SK-N-SH (cell line): ENCODE results near the gene HDAC2. TPM values are rescaled to one million over a fixed set of nuclear protein-coding genes. Genes with fewer than 3 reads are reported as not detected.

Experiments used
- CTCF ChIA-PET: fragments of 300-600, 350-600 bp; formaldehyde crosslinking; extraction: SDS; loops from one replicate; lab custom pipeline; 2021; lab: Yijun Ruan, JAX
- POLR2A ChIA-PET: fragments of 350-600 bp; sonication (Branson Sonifier 250); formaldehyde crosslinking; extraction: SDS; loops from one replicate; lab custom pipeline; 2020; ENCODE audit warnings: antibody characterized with exemption, inconsistent platforms; lab: Yijun Ruan, JAX
- DNase-seq: peaks from one replicate; pipeline ENCODE4 v3.0.0; 2012
- H2AFZ ChIP-seq: fragments of 200-600 bp; sonication (generic); 2 replicates; pipeline ENCODE4 v1.8.1; 2016; ENCODE audit warnings: antibody characterized with exemption, mild to moderate bottlenecking, low read depth
- H3F3A ChIP-seq: fragments of 200-600 bp; sonication (generic); replicated peaks from 2 replicates; pipeline ENCODE3; 2016; ENCODE audit warnings: antibody characterized with exemption, mild to moderate bottlenecking; ENCODE audit not compliant: insufficient read depth
- H3K27ac ChIP-seq, 2 experiments: fragments of 200-500 bp in 1 of 2; fragments of 200-600 bp in 1 of 2; sonication (Bioruptor generic) in 1 of 2; sonication (generic), shearing (Covaris generic) in 1 of 2; 2 replicates each; pipeline versions ENCODE4 v1.5.1 to v1.6.1; 2014 to 2016; ENCODE audit warnings: low read depth in 2 of 2, inconsistent platforms in 1 of 2, low read length in 1 of 2, mild to moderate bottlenecking in 1 of 2, mixed read lengths in 1 of 2
- H3K27me3 ChIP-seq: fragments of 200-600 bp; sonication (generic), shearing (Covaris generic); 2 replicates; pipeline ENCODE4 v1.6.1; 2016; ENCODE audit warnings: mixed run types; ENCODE audit not compliant: insufficient read depth
- H3K36me3 ChIP-seq, 2 experiments: fragments of 200-500 bp in 1 of 2; fragments of 200-600 bp in 1 of 2; sonication (Bioruptor generic) in 1 of 2; sonication (generic) in 1 of 2; replicated peaks in 1 of 2; 2 replicates each; pipeline versions ENCODE3 to v1.5.1; 2014 to 2016; ENCODE audit warnings: low read length in 1 of 2, mild to moderate bottlenecking in 1 of 2; ENCODE audit not compliant: insufficient read depth in 2 of 2, control insufficient read depth in 1 of 2
- H3K4me1 ChIP-seq, 2 experiments: fragments of 200-500 bp in 1 of 2; fragments of 200-600 bp in 1 of 2; sonication (Bioruptor generic) in 1 of 2; sonication (generic), shearing (Covaris generic) in 1 of 2; 2 replicates each; pipeline versions ENCODE4 v1.5.1 to v1.6.1; 2014 to 2016; ENCODE audit warnings: low read depth in 1 of 2, low read length in 1 of 2, mixed run types in 1 of 2; ENCODE audit not compliant: insufficient read depth in 2 of 2, control insufficient read depth in 1 of 2
- H3K4me2 ChIP-seq: fragments of 200-600 bp; sonication (generic), shearing (Covaris generic); 2 replicates; pipeline ENCODE4 v1.6.1; 2017; ENCODE audit warnings: mixed run types
- H3K4me3 ChIP-seq, 2 experiments: fragments of 200-500 bp in 1 of 2; fragments of 200-600 bp in 1 of 2; sonication (Bioruptor generic) in 1 of 2; sonication (generic), shearing (Covaris generic) in 1 of 2; 2 replicates each; pipeline versions ENCODE4 v1.5.1 to v1.8.1; 2014 to 2016; ENCODE audit warnings: low read depth in 2 of 2, inconsistent platforms in 1 of 2, low read length in 1 of 2, mild to moderate bottlenecking in 1 of 2, mixed read lengths in 1 of 2, moderate library complexity in 1 of 2
- H3K79me2 ChIP-seq: fragments of 200-600 bp; sonication (generic); 2 replicates; pipeline ENCODE4 v1.8.1; 2017; ENCODE audit warnings: mild to moderate bottlenecking; ENCODE audit not compliant: insufficient read depth
- H3K9ac ChIP-seq: fragments of 200-600 bp; sonication (generic); 2 replicates; pipeline ENCODE4 v1.6.1; 2017; ENCODE audit warnings: mixed run types
- H3K9me2 ChIP-seq: fragments of 200-600 bp; sonication (generic); 2 replicates; pipeline ENCODE4 v1.6.1; 2017; ENCODE audit warnings: mixed run types
- H3K9me3 ChIP-seq: fragments of 200-600 bp; sonication (generic); 2 replicates; pipeline ENCODE4 v1.6.1; 2017; ENCODE audit warnings: mixed run types, mild to moderate bottlenecking, moderate library complexity
- H4K20me1 ChIP-seq: fragments of 200-600 bp; sonication (generic); 2 replicates; pipeline ENCODE4 v1.6.1; 2017; ENCODE audit warnings: mild to moderate bottlenecking, mixed run types; ENCODE audit not compliant: insufficient read depth
- CTCF ChIP-seq: fragments of 200-600 bp; sonication (generic); IDR thresholded peaks from 2 replicates; pipeline ENCODE4 v1.6.1; 2017; ENCODE audit warnings: antibody characterized with exemption, mild to moderate bottlenecking, moderate library complexity
- EZH2phosphoT487 ChIP-seq: fragments of 200-600 bp; sonication (generic); IDR thresholded peaks from 2 replicates; pipeline ENCODE4 v1.6.1; 2017; ENCODE audit warnings: low read depth, mixed run types, mild to moderate bottlenecking, antibody characterized with exemption, moderate library complexity, borderline replicate concordance
- FOSL2 ChIP-seq: IDR thresholded peaks from 2 replicates; pipeline ENCODE4 v1.4.0; 2012; ENCODE audit warnings: low read depth, mild to moderate bottlenecking, moderate library complexity, borderline replicate concordance
- FOXM1 ChIP-seq: IDR thresholded peaks from 2 replicates; pipeline ENCODE4 v1.4.0; 2012; ENCODE audit warnings: low read depth, mild to moderate bottlenecking
- GABPA ChIP-seq: IDR thresholded peaks from 2 replicates; pipeline ENCODE4 v1.4.0; 2012; ENCODE audit warnings: low read depth, mild to moderate bottlenecking
- GATA2 ChIP-seq: sonication (generic); formaldehyde crosslinking; IDR thresholded peaks from 2 replicates; pipeline ENCODE4 v1.5.0; 2020; ENCODE audit warnings: mild to moderate bottlenecking, missing genetic modification reagents
- JUND ChIP-seq: IDR thresholded peaks from 2 replicates; pipeline ENCODE4 v1.4.0; 2012
- MAX ChIP-seq: IDR thresholded peaks from 2 replicates; pipeline ENCODE4 v1.4.0; 2012; ENCODE audit warnings: low read depth
- MXI1 ChIP-seq: IDR thresholded peaks from 2 replicates; pipeline ENCODE4 v1.6.1; 2012; ENCODE audit warnings: mild to moderate bottlenecking, low read depth, low read length, improper control_type of control experiment
- NRF1 ChIP-seq: IDR thresholded peaks from 2 replicates; pipeline ENCODE4 v1.6.1; 2012; ENCODE audit warnings: low read depth, mild to moderate bottlenecking, low read length
- RCOR1 ChIP-seq: fragments of 150-350 bp; IDR thresholded peaks from 2 replicates; pipeline ENCODE4 v1.6.1; 2017; ENCODE audit warnings: antibody characterized with exemption, low read length
- REST ChIP-seq: IDR thresholded peaks from 2 replicates; pipeline ENCODE4 v1.6.1; 2012; ENCODE audit warnings: mild to moderate bottlenecking, low read depth, low read length, moderate library complexity
- RFX5 ChIP-seq: IDR thresholded peaks from 2 replicates; pipeline ENCODE4 v1.6.1; 2012; ENCODE audit warnings: mild to moderate bottlenecking, improper control_type of control experiment, low read length
- SIN3A ChIP-seq: IDR thresholded peaks from 2 replicates; pipeline ENCODE4 v1.6.1; 2012; ENCODE audit warnings: low read depth, mild to moderate bottlenecking, low read length, moderate library complexity, borderline replicate concordance
- TAF1 ChIP-seq: IDR thresholded peaks from 2 replicates; pipeline ENCODE4 v1.6.1; 2012; ENCODE audit warnings: low read depth, mild to moderate bottlenecking, low read length, moderate library complexity, borderline replicate concordance
- TCF12 ChIP-seq: IDR thresholded peaks from 2 replicates; pipeline ENCODE4 v1.4.0; 2012
- TEAD4 ChIP-seq: IDR thresholded peaks from 2 replicates; pipeline ENCODE4 v1.4.0; 2012; ENCODE audit warnings: mild to moderate bottlenecking, borderline replicate concordance; ENCODE audit not compliant: insufficient read depth
- USF1 ChIP-seq: IDR thresholded peaks from 2 replicates; pipeline ENCODE4 v1.4.0; 2012; ENCODE audit warnings: low read depth, borderline replicate concordance
- ZBTB33 ChIP-seq: IDR thresholded peaks from 2 replicates; pipeline ENCODE4 v1.4.0; 2012; ENCODE audit warnings: low read depth, borderline replicate concordance
- WGBS: methylation state at CpG from one replicate; pipeline ENCODE4 v1.1.6; 2017; ENCODE audit warnings: low lambda C conversion rate; 5-methylcytosine and 5-hydroxymethylcytosine counted together
- polyA plus RNA-seq, 3 experiments: library from polyadenylated mRNA; depleted of rRNA; stranded (reverse); fragments of >200 nt; gene quantifications; 2 replicates each; pipeline ENCODE4 v1.2.3, GENCODE V29; 2012

The HDAC2 gene
- polyA plus RNA-seq, 1 of the 3 experiments (the other 2 are of a cell fraction), result 90.4 TPM

- no peak for TF ChIP-seq RCOR1
- TF ChIP-seq GABPA, result no peak
- no peak for TF ChIP-seq MXI1
- no peak for TF ChIP-seq ZBTB33
- TF ChIP-seq FOXM1, result no peak
- TF ChIP-seq EZH2phosphoT487, result no peak
- peak; percentile 85 for TF ChIP-seq JUND
- TF ChIP-seq SIN3A, result no peak
Observed at GRCh38 chr6:113997116-113997515, 26.2 kb upstream of the HDAC2 start (continued).

- Histone ChIP-seq H3K27me3 (no peaks in the 10 kb centered on the region), H3K4me3 (peak overlapping the region in 1 of 2 experiments; percentile 46; a peak in 1 of 4 replicates), H3K36me3 (no peaks in the 10 kb centered on the region), H3K27ac (peak overlapping the region; percentile 40 to 78; a peak in 3 of 4 replicates), H3K9ac (peak overlapping the region; percentile 36; the same call in 1 of the 2 replicates), H3K4me1 (peaks cover 9 to 24% of the 10 kb centered on the region in 2 experiments), H3K9me3 (no peaks in the 10 kb centered on the region), H4K20me1 (no peaks in the 10 kb centered on the region), H3K9me2 (no peaks in the 10 kb centered on the region), H3K79me2 (no peaks in the 10 kb centered on the region), H3K4me2 (peak overlapping the region; percentile 52), H3F3A (peaks cover 14% of the 10 kb centered on the region), H2AFZ (peak overlapping the region; percentile 1; the same call in 1 of the 2 replicates)
- ChIA-PET POLR2A (no interaction called here), CTCF (interaction anchor here (0.6 to 3.8 kb wide), 16 partner anchors 10 to 309 kb away, joined by 3 to 26 read pairs (median 4); no protein-coding TSS in a partner anchor)
- WGBS, result 0% methylated on average over 4 of the region's 4 CpGs
- DNase-seq, result peak; percentile 35
- TF ChIP-seq GATA2 (CRISPR knock-in tag), result no peak
- peak; percentile 95 for TF ChIP-seq TCF12
- TF ChIP-seq MAX, result 0 out of 2 replicates have a peak, but pooled peaks have one; percentile 17
- TF ChIP-seq REST, result no peak
- TF ChIP-seq TAF1, result no peak
- TF ChIP-seq ZBTB33, result no peak
- peak; percentile 76 for TF ChIP-seq JUND
- no peak for TF ChIP-seq RFX5
- no peak for TF ChIP-seq RCOR1
- peak; percentile 48; the same call in 1 of the 2 replicates for TF ChIP-seq TEAD4
- no peak for TF ChIP-seq CTCF
- TF ChIP-seq FOSL2, result peak; percentile 66; the same call in 1 of the 2 replicates
- no peak for TF ChIP-seq USF1
- TF ChIP-seq NRF1, result no peak
- peak; percentile 66; the same call in 1 of the 2 replicates for TF ChIP-seq SIN3A
Observed at GRCh38 chr6:113995634-113996033, 24.7 kb upstream of the HDAC2 start.
